Erythroblast (primary cell): Measurements from ENCODE around the gene NSL1.

Experiments used
- GATA1 ChIP-seq: IDR thresholded peaks from 2 replicates; pipeline ENCODE4 v1.6.1; 2011; ENCODE audit warnings: low read depth, mild to moderate bottlenecking, control low read depth, low read length, moderate library complexity
- POLR2A ChIP-seq: IDR thresholded peaks from 2 replicates; pipeline ENCODE4 v1.6.1; 2011; ENCODE audit warnings: mild to moderate bottlenecking, low read length

- TF ChIP-seq POLR2A (no peak), GATA1 (no peak)
These were observed 53.2 kb downstream of the NSL1 start for GRCh38 chr1:212738330-212738729.
